GM10266 (cell line): ENCODE measurements around the gene CHN1.

ENCODE experiments used
- DNase-seq: peaks from one replicate; pipeline ENCODE4 v3.0.0; 2012; ENCODE audit errors: extremely low spot score
- CTCF ChIP-seq: IDR thresholded peaks from 2 replicates; pipeline ENCODE4 v1.5.1; 2012; ENCODE audit warnings: mild to moderate bottlenecking, low read depth; ENCODE audit not compliant: control insufficient read depth, insufficient read depth; ENCODE audit errors: missing control alignments

CHN1 gene

GRCh38 chr2:174897286-174897685 lies 107.9 kb downstream of the CHN1 start:
- DNase-seq: no peak

GRCh38 chr2:174893018-174893417 lies 112.2 kb downstream of the CHN1 start:
- no peak for TF ChIP-seq CTCF
- DNase-seq: no peak

More at GRCh38 chr2:174897286-174897685, 107.9 kb downstream of the CHN1 start:
- no peak for TF ChIP-seq CTCF

- no peak for TF ChIP-seq CTCF
- DNase-seq: no peak
Observed at GRCh38 chr2:174892546-174892945, 112.6 kb downstream of the CHN1 start.

- DNase-seq: no peak
- no peak for TF ChIP-seq CTCF
Observed at GRCh38 chr2:174888646-174889271, 116.4 kb downstream of the CHN1 start.

- DNase-seq: no peak
- TF ChIP-seq CTCF: no peak
Observed at GRCh38 chr2:174888146-174888545, 117.0 kb downstream of the CHN1 start.

GRCh38 chr2:174882416-174882815 lies 122.8 kb downstream of the CHN1 start:
- no peak for DNase-seq
- TF ChIP-seq CTCF: no peak

- DNase-seq: no peak
- TF ChIP-seq CTCF: no peak
Observed at GRCh38 chr2:174881678-174882077, 123.5 kb downstream of the CHN1 start.
